ENCODE measurements around the gene PHRF1. TPM values are rescaled to one million over a fixed set of nuclear protein-coding genes. Genes with fewer than 3 reads are reported as not detected.

The PHRF1 gene
- total and polyA plus RNA-seq, 9 of the 15 experiments (the other 6 are each of a cell fraction or from before 2014, with no cell fraction given) = 0.07 to 37.2 (median 7.7) TPM

DNA sequence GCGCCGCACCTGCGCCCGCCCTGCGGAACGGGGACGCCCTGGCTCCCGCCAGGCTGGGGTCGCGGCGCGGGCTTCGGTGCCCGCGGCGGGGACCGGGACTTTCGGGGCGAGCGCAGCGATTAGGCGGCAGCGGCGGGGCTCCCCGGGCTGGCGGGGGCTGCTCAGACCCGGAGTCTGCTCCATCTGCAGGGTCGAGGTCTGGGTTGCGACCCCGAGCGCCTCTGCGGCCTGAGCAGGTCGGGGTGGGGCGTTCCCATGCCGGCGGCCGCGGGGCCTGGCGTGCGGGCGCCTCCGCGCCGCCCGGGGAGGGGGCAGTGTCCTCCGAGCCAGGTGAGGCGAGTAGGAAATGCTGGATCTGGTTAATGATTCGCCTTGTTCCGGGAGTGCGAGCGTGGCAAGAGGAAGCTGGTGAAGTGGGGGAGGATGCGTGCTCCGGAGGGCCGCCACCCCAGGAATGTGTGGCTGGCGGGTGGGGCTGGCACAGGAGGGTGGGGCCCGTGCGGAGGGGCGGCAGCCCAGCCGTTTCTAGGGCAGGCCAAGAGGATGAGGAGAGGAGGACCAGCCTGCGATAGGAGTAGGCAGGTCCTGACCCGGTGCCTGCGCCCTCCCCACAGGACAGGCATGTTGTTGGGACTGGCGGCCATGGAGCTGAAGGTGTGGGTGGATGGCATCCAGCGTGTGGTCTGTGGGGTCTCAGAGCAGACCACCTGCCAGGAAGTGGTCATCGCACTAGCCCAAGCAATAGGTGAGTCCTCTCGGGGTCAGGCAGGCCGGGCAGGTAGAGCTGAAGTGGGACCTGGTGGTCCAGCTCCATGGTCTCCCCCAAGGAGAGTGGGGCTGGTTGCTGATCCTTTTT is 14.9 kb upstream of the PHRF1 start (continued):
- TF ChIP-seq, protein P1, sequence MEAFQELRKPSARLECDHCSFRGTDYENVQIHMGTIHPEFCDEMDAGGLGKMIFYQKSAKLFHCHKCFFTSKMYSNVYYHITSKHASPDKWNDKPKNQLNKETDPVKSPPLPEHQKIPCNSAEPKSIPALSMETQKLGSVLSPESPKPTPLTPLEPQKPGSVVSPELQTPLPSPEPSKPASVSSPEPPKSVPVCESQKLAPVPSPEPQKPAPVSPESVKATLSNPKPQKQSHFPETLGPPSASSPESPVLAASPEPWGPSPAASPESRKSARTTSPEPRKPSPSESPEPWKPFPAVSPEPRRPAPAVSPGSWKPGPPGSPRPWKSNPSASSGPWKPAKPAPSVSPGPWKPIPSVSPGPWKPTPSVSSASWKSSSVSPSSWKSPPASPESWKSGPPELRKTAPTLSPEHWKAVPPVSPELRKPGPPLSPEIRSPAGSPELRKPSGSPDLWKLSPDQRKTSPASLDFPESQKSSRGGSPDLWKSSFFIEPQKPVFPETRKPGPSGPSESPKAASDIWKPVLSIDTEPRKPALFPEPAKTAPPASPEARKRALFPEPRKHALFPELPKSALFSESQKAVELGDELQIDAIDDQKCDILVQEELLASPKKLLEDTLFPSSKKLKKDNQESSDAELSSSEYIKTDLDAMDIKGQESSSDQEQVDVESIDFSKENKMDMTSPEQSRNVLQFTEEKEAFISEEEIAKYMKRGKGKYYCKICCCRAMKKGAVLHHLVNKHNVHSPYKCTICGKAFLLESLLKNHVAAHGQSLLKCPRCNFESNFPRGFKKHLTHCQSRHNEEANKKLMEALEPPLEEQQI (IDR thresholded peaks at IDR 0.05) = no peak
- TF ChIP-seq SREBF2 (CRISPR knock-in tag; IDR thresholded peaks at IDR 0.05) = no peak
- TF ChIP-seq, protein P2, sequence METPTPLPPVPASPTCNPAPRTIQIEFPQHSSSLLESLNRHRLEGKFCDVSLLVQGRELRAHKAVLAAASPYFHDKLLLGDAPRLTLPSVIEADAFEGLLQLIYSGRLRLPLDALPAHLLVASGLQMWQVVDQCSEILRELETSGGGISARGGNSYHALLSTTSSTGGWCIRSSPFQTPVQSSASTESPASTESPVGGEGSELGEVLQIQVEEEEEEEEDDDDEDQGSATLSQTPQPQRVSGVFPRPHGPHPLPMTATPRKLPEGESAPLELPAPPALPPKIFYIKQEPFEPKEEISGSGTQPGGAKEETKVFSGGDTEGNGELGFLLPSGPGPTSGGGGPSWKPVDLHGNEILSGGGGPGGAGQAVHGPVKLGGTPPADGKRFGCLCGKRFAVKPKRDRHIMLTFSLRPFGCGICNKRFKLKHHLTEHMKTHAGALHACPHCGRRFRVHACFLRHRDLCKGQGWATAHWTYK (CRISPR knock-in tag; IDR thresholded peaks at IDR 0.05) = 0 out of 2 replicates have a peak, but pooled peaks have one; percentile 55
- no peak for TF ChIP-seq SIRT6 (IDR thresholded peaks at IDR 0.05; ENCODE audit: low read depth, low read length)
- TF ChIP-seq PPARD (CRISPR knock-in tag; IDR thresholded peaks at IDR 0.05) = no peak
- TF ChIP-seq ARHGAP35 (IDR thresholded peaks at IDR 0.05; ENCODE audit: partially characterized antibody) = no peak
- no peak for TF ChIP-seq ZNF143 (CRISPR knock-in tag; IDR thresholded peaks at IDR 0.05)
- no peak for TF ChIP-seq SAFB (IDR thresholded peaks at IDR 0.05; ENCODE audit: borderline replicate concordance, low read depth, low read length)
- TF ChIP-seq SMAD3 (CRISPR knock-in tag; conservative IDR thresholded peaks at IDR 0.05) = no peak
- TF ChIP-seq, protein P3, sequence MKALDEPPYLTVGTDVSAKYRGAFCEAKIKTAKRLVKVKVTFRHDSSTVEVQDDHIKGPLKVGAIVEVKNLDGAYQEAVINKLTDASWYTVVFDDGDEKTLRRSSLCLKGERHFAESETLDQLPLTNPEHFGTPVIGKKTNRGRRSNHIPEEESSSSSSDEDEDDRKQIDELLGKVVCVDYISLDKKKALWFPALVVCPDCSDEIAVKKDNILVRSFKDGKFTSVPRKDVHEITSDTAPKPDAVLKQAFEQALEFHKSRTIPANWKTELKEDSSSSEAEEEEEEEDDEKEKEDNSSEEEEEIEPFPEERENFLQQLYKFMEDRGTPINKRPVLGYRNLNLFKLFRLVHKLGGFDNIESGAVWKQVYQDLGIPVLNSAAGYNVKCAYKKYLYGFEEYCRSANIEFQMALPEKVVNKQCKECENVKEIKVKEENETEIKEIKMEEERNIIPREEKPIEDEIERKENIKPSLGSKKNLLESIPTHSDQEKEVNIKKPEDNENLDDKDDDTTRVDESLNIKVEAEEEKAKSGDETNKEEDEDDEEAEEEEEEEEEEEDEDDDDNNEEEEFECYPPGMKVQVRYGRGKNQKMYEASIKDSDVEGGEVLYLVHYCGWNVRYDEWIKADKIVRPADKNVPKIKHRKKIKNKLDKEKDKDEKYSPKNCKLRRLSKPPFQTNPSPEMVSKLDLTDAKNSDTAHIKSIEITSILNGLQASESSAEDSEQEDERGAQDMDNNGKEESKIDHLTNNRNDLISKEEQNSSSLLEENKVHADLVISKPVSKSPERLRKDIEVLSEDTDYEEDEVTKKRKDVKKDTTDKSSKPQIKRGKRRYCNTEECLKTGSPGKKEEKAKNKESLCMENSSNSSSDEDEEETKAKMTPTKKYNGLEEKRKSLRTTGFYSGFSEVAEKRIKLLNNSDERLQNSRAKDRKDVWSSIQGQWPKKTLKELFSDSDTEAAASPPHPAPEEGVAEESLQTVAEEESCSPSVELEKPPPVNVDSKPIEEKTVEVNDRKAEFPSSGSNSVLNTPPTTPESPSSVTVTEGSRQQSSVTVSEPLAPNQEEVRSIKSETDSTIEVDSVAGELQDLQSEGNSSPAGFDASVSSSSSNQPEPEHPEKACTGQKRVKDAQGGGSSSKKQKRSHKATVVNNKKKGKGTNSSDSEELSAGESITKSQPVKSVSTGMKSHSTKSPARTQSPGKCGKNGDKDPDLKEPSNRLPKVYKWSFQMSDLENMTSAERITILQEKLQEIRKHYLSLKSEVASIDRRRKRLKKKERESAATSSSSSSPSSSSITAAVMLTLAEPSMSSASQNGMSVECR (CRISPR knock-in tag; IDR thresholded peaks at IDR 0.05) = no peak
- TF ChIP-seq, protein P4, sequence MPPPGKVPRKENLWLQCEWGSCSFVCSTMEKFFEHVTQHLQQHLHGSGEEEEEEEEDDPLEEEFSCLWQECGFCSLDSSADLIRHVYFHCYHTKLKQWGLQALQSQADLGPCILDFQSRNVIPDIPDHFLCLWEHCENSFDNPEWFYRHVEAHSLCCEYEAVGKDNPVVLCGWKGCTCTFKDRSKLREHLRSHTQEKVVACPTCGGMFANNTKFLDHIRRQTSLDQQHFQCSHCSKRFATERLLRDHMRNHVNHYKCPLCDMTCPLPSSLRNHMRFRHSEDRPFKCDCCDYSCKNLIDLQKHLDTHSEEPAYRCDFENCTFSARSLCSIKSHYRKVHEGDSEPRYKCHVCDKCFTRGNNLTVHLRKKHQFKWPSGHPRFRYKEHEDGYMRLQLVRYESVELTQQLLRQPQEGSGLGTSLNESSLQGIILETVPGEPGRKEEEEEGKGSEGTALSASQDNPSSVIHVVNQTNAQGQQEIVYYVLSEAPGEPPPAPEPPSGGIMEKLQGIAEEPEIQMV (tag; conservative IDR thresholded peaks at IDR 0.05; ENCODE audit: low read depth) = no peak
- TF ChIP-seq, protein P5, sequence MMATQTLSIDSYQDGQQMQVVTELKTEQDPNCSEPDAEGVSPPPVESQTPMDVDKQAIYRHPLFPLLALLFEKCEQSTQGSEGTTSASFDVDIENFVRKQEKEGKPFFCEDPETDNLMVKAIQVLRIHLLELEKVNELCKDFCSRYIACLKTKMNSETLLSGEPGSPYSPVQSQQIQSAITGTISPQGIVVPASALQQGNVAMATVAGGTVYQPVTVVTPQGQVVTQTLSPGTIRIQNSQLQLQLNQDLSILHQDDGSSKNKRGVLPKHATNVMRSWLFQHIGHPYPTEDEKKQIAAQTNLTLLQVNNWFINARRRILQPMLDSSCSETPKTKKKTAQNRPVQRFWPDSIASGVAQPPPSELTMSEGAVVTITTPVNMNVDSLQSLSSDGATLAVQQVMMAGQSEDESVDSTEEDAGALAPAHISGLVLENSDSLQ (IDR thresholded peaks at IDR 0.05) = no peak
- TF ChIP-seq TARDBP (IDR thresholded peaks at IDR 0.05) = no peak
- TF ChIP-seq ZBED1 (IDR thresholded peaks at IDR 0.05) = no peak
- no peak for TF ChIP-seq KAT7 (CRISPR knock-in tag; IDR thresholded peaks at IDR 0.05; ENCODE audit: borderline replicate concordance)
- no peak for TF ChIP-seq HIVEP1 (CRISPR knock-in tag; IDR thresholded peaks at IDR 0.05)
- TF ChIP-seq ZBTB7A (IDR thresholded peaks at IDR 0.05; ENCODE audit: borderline replicate concordance, control insufficient read depth, low read depth, low read length) = peak; percentile 66; the same call in 1 of the 2 replicates

Measured in K562 (cell line).